ENCODE results near the gene SNX5.

- TF ChIP-seq CTCF (IDR thresholded peaks at IDR 0.05; ENCODE audit: borderline replicate concordance, extremely low read depth, low read length, poor library complexity, severe bottlenecking) (no peak), EZH2 (IDR thresholded peaks at IDR 0.05; ENCODE audit: borderline replicate concordance, low read depth, low read length, severe bottlenecking) (no peak)
These were observed 40.5 kb upstream of the SNX5 start for GRCh38 chr20:18009116-18009515.

Measured in DND-41 (cell line).